Endothelial cell of hepatic sinusoid (primary cell): Measurements from ENCODE around the gene CRLF1.
"Not testable (repeated sequence)": the region's sequence is repeated elsewhere in the genome, so short reads cannot be mapped to it uniquely, and the experiment has no call there.

Experiments used
- in situ Hi-C: cut with HindIII; loops from 2 replicates; pipeline ENCODE4 v1.10.0; 2017; ENCODE audit warnings: low sequenced_read_pairs

CRLF1 gene

GRCh38 chr19:18594824-18595373, 11.7 kb downstream of the CRLF1 start:
- in situ Hi-C loops, result no loop called here

- in situ Hi-C loops, result no loop called here
Measured at GRCh38 chr19:18594096-18594823, 12.3 kb downstream of the CRLF1 start.

- in situ Hi-C loops, result no loop called here
Measured at GRCh38 chr19:18593367-18594095, 13.1 kb downstream of the CRLF1 start.

DNA sequence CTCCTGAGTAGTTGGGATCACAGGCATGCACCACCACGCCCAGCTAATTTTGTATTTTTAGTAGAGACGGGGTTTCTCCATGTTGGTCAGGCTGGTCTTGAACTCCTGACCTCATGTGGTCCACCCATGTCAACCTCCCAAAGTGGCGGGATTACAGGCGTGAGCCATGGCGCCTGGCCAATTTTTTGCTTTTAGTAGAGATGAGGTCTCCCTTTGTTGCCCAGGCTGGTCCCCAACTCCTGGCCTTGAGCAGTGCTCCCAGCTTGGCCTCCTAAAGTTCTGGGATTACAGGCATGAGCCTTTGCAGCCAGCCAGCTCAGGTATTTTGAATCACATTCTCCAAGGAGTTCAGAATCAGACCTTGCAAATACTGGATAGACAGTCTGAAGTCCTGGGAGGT, 13.9 kb downstream of the CRLF1 start:
- in situ Hi-C loops, result not testable (repeated sequence)

GRCh38 chr19:18591735-18592385, 14.7 kb downstream of the CRLF1 start:
- in situ Hi-C loops, result no loop called here

DNA sequence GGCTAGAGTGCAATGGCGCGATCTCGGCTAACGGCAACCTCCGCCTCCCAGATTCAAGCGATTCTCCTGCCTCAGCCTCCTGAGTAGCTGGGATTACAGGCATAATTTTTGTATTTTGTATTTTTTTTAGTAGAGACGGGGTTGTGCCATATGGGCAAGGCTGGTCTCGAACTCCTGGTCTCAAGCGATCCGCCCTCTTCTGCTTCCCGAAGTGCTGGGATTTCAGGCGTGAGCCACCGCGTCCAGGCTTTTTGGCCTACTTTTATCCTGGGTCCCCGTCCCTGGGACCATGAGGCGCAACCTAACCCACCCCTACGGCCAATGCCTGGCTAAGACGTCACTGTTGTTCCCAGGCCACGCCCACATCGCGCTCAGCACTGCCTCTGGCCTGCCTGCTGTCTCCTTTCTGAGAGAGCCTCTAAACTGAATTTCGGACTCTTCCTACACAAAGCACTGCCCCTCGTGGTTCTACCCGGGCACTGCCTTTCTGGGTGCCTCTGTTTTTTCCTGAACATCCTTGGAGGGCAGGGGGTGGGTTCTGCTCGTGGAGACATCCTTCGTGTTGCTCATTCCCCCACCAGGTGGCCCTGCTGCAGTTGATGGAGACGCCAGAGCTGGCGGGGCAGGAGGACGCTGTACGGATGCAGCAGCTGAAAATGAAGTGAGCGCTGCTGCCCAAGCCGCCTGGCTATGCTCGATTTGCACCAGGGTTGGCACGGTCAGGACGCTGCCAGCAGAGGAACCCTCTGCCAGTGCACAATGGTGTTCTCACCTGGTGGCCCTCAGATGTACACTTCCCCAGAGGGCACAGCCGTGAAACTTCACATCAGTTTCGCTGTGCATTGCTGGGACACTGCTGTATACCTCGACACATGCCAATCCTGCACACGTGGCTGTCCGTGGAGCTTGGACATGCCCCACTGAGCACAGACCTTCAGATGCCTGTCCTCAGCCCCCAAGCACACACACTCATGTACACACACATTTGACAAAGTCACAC, 16.0 kb downstream of the CRLF1 start:
- in situ Hi-C loops, result no loop called here

GRCh38 chr19:18589380-18590272, 17.0 kb downstream of the CRLF1 start:
- in situ Hi-C loops, result loop anchor here (5.0 kb wide), 1 partner anchor 83 kb away; no protein-coding TSS in a partner anchor

DNA sequence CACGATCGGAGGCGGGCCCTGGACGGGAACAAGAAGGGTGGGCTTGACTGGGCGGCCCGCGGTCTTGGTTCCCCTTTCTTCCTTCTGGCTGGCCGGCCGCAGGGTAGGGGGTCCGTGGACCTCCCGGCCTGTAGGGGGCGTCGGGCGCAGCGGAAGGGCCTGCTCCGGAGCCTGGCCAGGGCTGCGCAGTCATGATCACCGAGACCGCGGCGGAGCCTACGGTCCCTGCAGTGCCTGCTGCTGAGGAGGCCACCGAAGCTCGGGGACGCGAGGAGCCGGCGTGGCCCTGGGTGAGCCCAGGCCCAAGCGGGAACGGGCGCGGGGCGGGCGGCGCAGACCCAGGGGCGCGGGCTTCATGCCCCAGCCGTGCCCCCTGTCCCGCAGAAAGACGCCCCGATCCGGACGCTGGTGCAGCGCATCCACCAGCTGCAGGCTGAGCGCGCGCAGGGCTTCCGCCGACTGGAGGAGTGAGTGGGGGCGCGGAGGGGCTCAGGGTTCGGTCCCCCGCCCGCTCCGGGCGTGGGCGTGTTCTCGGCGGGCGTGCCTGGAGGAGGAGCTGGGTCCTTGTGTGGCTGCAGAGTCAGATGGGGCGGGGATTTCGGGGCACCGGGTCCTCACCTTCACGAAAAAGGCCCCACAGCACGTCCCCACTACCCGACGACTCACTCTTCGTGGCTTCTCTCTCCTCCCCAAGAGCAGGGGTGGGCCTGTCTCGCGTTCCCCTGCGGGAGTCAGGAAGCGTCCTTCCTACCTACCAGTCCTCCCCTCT, 17.8 kb downstream of the CRLF1 start, which contains the start of gene REX1BD:
REX1BD (plus strand) TSS at position 188 of the 769 bp plus-strand sequence; CDS start at position 192, 4 bp downstream.
- in situ Hi-C loops, result loop anchor here (5.0 kb wide), 1 partner anchor 84 kb away; no protein-coding TSS in a partner anchor

DNA sequence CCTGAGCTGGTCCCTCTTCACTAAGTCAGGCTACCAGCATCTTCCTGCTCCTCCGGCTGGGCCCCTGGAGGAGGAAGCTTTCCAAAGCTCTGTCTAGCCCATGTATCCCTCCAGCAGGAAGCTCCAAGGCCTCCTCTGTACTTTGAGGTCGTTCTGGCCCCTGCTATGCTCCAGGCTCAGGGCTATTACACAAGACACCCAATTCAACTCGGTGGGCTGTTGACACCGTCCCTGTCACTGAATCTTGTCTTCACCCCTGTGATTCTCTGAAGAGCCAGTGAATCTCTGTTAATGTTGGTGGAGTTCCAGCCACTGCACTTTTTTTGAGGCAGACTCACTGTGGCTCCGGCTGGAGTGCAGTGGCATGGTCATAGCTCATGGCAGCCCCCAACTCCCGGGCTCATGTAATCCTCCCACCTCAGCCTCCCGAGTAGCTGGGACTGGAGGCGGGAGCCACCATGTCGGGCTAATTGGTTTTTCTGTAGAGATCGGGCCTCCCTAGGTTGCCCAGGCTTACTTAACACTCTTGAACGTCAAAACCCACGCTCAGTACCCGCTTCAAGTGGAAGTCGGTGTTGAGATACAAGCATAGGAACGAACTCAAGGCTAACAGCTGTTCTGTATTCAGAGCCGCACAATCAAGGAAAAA, 18.5 kb downstream of the CRLF1 start:
- in situ Hi-C loops, result loop anchor here (5.0 kb wide), 1 partner anchor 84 kb away; no protein-coding TSS in a partner anchor

- in situ Hi-C loops, result loop anchor here (5.0 kb wide), 1 partner anchor 85 kb away; no protein-coding TSS in a partner anchor
Measured at GRCh38 chr19:18587561-18587960, 19.0 kb downstream of the CRLF1 start.

DNA sequence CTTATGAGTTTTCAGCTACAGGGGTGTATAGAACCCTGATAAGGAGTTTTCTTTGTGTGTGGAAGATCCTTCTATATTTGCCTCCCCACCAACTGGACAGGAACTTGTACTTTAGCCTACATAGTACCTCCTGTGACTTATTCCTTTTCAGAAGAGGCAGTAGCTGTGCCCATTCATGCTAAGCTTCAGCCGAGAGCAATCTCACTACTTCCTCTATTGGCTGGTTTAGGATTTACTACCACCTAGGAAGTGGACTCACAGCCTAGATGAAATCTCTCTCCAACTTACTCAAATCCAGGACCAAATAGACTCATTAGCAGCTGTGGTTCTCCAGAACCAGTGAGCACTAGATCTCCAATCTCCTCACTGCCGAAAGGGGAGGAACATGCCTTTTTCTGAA, 20.3 kb downstream of the CRLF1 start:
- in situ Hi-C loops, result loop anchor here (5.0 kb wide), 1 partner anchor 86 kb away; no protein-coding TSS in a partner anchor

DNA sequence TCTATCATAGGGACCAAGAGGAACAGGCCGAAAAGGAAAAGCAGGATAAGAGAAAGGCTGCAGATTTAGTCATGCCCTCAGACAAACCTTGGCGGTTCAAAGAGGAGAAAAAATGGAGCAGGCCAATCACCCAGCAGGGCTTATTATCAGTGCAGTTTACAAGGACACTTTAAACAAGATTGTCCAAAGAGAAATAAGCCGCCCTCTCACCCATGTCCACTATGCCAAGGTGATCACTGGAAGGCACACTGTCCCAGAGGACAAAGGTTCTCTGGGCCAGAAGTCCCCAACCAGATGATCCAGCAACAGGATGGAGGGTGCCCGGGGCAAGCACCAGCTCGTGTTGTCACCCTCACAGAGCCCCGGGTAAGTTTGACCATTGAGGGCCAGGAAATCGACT, 26.3 kb downstream of the CRLF1 start:
- in situ Hi-C loops, result no loop called here

DNA sequence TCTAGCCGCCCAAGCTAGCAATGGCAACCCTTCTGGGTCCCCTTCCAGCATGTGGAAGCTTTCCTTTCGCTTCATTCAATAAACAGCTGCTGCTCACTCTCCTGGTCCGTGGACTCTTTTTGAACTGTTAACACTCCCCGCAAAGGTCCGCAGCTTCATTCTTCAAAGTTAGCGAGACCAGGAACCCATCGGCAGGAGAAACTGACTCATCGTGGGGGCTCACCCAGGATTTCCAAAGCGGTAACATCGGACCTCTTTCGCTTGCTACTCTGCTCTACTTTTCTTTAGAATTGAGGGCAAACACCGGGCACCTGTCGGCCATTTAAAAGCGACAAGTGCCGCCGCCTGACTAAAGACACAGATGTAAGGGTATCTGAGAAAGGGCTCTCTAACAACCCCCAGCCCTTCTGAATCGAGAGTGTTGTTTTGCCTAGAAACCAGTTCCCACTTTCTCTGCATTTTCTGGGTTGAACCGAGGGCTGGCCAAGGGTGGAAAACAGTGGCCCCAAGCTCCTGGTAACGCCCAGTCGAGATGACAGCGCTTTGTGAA, 29.2 kb downstream of the CRLF1 start:
- in situ Hi-C loops, result loop anchor here (5.0 kb wide), 1 partner anchor 70 kb away; no protein-coding TSS in a partner anchor

DNA sequence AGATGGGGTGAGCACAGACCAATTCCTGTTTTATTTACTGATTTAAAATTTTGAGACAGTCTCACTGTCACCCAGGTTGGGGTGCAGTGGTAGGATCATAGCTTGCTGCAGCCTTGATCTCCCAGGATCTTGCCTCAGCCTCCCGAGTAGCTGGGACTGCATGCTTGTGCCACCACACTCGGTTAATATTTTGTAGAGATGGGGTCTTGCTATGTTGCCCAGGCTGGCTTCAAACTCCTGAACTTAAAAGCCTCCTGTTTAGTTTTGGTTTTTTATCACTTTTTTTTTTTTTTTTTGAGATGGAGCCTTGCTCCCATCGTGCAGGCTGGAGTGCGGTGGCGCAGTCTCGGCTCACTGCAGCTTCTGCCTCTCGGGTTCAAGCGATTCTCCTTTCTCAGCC, 30.2 kb downstream of the CRLF1 start:
- in situ Hi-C loops, result loop anchor here (5.0 kb wide), 1 partner anchor 69 kb away; no protein-coding TSS in a partner anchor

GRCh38 chr19:18574691-18575291, 31.8 kb downstream of the CRLF1 start:
- in situ Hi-C loops, result loop anchor here (5.0 kb wide), 1 partner anchor 67 kb away; no protein-coding TSS in a partner anchor

DNA sequence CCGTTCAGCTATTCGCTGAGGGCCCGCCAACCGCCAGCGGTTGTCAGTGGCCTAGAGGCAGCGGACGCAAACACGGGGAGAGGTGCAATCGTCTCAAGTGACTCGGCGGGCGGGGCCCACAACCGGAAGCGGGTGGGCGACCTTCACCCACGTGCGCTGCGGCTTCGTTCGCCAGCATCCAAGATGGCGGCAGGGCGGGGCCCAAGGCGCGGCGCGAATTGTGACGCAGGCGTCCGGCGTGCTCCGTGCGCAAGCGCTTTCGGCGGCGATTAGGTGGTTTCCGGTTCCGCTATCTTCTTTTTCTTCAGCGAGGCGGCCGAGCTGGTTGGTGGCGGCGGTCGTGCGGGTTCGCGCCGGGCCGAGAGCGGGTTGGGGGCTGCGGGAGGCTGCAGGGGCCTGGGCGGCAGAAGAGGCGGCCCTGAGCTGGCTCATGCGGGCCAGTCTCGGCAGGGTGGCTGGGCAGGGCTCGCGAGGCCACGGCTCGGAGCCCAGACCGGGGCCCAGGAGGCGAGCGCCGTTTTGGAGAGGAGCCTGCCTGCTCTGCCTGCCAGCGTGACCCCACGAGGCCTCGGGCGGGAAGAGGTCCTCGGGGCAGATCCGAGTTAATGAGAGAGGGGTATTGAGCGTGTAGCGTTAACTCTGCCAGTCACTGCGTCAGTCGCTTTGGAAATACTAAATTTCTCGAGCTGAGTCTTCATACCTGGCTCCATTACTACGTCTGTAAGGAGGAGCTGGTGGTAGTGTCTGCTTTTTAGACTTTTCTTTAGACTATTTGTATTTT, 34.8 kb downstream of the CRLF1 start, which contains the start of gene UBA52:
UBA52 (plus strand) TSS at position 294 of the 781 bp plus-strand sequence. CDS start 1,444 bp downstream, outside the sequence.
- in situ Hi-C loops, result no loop called here
